Activated CD4-positive, alpha-beta T cell treated with anti-CD3 and anti-CD28 coated beads, Interleukin-2, amount 10 ng/mL, durations not matched to agents 7 days and 5 days (primary cell): Measurements from ENCODE around the gene TECPR2. TPM values are rescaled to one million over a fixed set of nuclear protein-coding genes. Genes with fewer than 3 reads are reported as not detected.

Experiments
- CTCF ChIA-PET: fragments of 350-600 bp; sonication (Branson Sonifier 250); formaldehyde crosslinking; loops from one replicate; lab custom pipeline; 2021; ENCODE audit warnings: antibody characterized with exemption; lab: Charles Lee
- POLR2A ChIA-PET: fragments of 350-600 bp; sonication (Branson Sonifier 250); formaldehyde crosslinking; loops from one replicate; lab custom pipeline; 2021; ENCODE audit warnings: antibody characterized with exemption; lab: Charles Lee
- DNase-seq: peaks from one replicate; pipeline ENCODE4 v3.0.0-alpha.2; 2020
- H3K27ac Mint-ChIP-seq: one replicate; pipeline ENCODE4 v1.8.0; 2021; ENCODE audit warnings: mild to moderate bottlenecking, moderate library complexity, mixed read lengths
- H3K27me3 Mint-ChIP-seq: one replicate; pipeline ENCODE4 v1.8.0; 2021; ENCODE audit warnings: mixed read lengths
- H3K36me3 Mint-ChIP-seq: one replicate; pipeline ENCODE4 v1.8.0; 2021; ENCODE audit warnings: low read depth, mixed read lengths
- H3K4me1 Mint-ChIP-seq: one replicate; pipeline ENCODE4 v1.8.0; 2021; ENCODE audit warnings: mixed read lengths
- H3K4me3 Mint-ChIP-seq: one replicate; pipeline ENCODE4 v1.8.0; 2021; ENCODE audit warnings: mild to moderate bottlenecking, moderate library complexity, mixed read lengths
- H3K9me3 Mint-ChIP-seq: one replicate; pipeline ENCODE4 v1.8.0; 2021; ENCODE audit warnings: mixed read lengths
- total RNA-seq, 2 experiments: library from RNA; stranded (reverse); gene quantifications; one replicate each; pipeline ENCODE4 v1.2.3, GENCODE V29; 2021

Gene TECPR2
- total RNA-seq, 2 experiments from 2014 or later, result 8.2 to 10.7 TPM

GRCh38 chr14:102440392-102440791 lies 77.7 kb downstream of the TECPR2 start:
- peaks cover 4% of the 10 kb centered on the region for H3K36me3 Mint-ChIP-seq
- no peaks in the 10 kb centered on the region for H3K27me3 Mint-ChIP-seq
- POLR2A ChIA-PET, result no interaction called here

DNA sequence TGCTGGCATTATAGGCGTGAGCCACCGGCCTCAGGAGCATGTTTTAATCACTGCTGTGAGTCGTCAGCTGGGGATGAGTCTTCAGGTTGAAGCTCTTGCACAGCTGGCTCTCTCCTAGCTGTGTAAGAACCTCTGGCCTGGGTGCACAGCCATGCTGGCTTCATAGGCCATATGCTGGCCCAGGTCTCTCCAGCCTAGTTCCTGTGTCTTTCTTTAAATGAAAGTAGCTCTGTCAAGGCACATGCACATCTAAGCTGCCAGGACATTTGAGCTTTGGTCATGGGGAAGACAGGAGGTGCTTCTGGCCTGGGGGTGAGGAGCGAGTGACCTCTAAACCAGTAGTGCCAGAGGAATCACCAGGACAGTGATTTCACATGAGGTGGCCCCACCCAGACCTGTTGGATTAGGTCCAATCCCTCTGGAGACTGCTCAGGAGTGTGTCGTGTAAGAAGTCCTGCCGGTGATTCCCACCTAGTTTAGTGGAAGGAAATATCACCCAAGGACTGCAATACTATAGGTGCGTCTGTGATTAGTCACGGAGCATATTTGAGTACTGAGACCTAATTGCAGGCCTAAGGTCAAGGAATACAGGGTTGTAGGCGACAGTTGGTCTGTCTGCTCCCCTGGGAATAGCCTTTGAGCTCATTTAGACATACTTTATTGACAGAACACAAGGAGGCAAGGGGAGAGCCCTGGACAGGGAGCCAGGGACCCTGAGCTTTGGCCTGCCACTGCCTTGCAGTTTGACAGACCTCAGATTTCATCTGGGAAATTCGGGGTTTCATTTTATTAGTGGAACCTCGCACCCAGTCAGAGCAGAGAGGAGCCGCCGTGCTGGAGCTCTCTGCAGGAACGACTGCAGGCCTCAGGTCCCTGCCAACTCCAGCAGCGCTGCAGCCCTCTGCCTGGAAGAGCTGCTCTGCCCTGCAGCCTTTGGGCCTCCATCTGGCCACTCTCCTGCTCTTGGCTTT lies 79.8 kb downstream of the TECPR2 start:
- H3K36me3 Mint-ChIP-seq, result peaks cover 6% of the 10 kb centered on the region
- ChIA-PET POLR2A (no interaction called here), CTCF (interaction anchor here (0.6 to 1.3 kb wide), 2 partner anchors 13 to 82 kb away, joined by 3 to 6 read pairs; no protein-coding TSS in a partner anchor)
- DNase-seq, result no peak
- no peaks in the 10 kb centered on the region for H3K9me3 Mint-ChIP-seq
- no peak overlapping the region for H3K27ac Mint-ChIP-seq
- no peaks in the 10 kb centered on the region for H3K27me3 Mint-ChIP-seq
- H3K4me3 Mint-ChIP-seq, result no peak overlapping the region
- peaks cover 2% of the 10 kb centered on the region for H3K4me1 Mint-ChIP-seq

More at GRCh38 chr14:102440392-102440791, 77.7 kb downstream of the TECPR2 start:
- no peak overlapping the region for H3K27ac Mint-ChIP-seq
- no peak overlapping the region for H3K4me3 Mint-ChIP-seq
- CTCF ChIA-PET, result interaction anchor here (0.6 kb wide), 1 partner anchor 795 kb away, joined by 5 read pairs; no protein-coding TSS in a partner anchor
- peaks cover 2% of the 10 kb centered on the region for H3K4me1 Mint-ChIP-seq
- H3K9me3 Mint-ChIP-seq, result no peaks in the 10 kb centered on the region
- DNase-seq, result no peak

- Mint-ChIP-seq H3K27me3 (no peaks in the 10 kb centered on the region), H3K4me1 (no peaks in the 10 kb centered on the region), H3K9me3 (no peaks in the 10 kb centered on the region), H3K27ac (no peak overlapping the region), H3K36me3 (peaks cover 6% of the 10 kb centered on the region), H3K4me3 (no peak overlapping the region)
- CTCF ChIA-PET, result interaction anchor here (0.5 kb wide), 1 partner anchor 373 kb away, joined by 4 read pairs; no protein-coding TSS in a partner anchor
- POLR2A ChIA-PET, result no interaction called here
- no peak for DNase-seq
Observed at GRCh38 chr14:102445066-102445465, 82.3 kb downstream of the TECPR2 start.

GRCh38 chr14:102445641-102446040 lies 82.9 kb downstream of the TECPR2 start:
- H3K4me3 Mint-ChIP-seq, result no peak overlapping the region
- ChIA-PET CTCF (interaction anchor here (0.5 kb wide), 1 partner anchor 373 kb away, joined by 4 read pairs; no protein-coding TSS in a partner anchor), POLR2A (no interaction called here)
- no peaks in the 10 kb centered on the region for H3K9me3 Mint-ChIP-seq
- no peaks in the 10 kb centered on the region for H3K4me1 Mint-ChIP-seq
- H3K27me3 Mint-ChIP-seq, result no peaks in the 10 kb centered on the region
- no peak overlapping the region for H3K27ac Mint-ChIP-seq
- DNase-seq, result no peak
- H3K36me3 Mint-ChIP-seq, result peaks cover 4% of the 10 kb centered on the region

DNA sequence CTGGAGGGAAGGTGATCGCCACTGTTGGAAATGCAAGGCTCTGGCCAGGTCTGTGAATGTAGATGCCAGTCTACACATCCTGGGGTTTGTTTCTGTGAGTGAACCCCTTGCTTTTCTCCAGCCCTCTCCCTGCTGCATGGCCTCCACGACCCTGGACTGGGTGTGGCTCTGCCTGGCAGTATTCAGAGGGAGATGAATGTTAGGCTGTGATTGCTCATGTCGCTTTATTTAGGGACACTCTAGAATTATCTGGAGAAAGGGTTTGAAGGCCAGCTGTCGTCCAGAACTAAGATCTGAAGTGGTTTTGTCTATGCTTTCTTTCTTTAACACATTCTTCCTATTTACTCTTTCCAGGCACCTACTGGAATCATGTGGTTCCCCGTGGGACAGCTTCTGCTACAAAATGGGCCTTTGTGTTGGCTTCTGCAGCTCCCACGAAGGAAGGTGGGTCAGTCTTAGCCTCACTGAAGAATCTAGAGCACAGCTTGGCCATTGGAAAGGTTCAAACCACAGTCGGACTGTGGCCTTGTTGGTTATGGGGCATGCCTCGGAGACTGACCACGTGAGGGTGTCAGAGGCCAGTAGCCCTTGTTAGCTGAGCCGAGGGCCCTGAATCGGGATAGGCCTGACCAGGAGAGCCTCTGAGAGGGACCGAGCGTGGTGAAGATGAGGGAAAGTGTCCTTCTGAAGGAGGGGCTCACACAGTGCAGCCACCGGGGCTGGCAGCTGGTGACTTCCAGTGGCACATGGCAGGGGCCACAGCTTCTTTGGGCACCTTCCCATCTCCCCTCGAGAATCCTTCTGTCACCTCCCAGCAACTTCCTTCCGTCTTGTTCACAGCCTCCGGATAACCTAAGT lies 87.7 kb downstream of the TECPR2 start:
- Mint-ChIP-seq H3K4me1 (no peaks in the 10 kb centered on the region), H3K9me3 (no peaks in the 10 kb centered on the region), H3K36me3 (peaks cover 2% of the 10 kb centered on the region), H3K27ac (no peak overlapping the region), H3K4me3 (no peak overlapping the region), H3K27me3 (no peaks in the 10 kb centered on the region)
- DNase-seq, result no peak
- ChIA-PET POLR2A (no interaction called here), CTCF (no interaction called here)

DNA sequence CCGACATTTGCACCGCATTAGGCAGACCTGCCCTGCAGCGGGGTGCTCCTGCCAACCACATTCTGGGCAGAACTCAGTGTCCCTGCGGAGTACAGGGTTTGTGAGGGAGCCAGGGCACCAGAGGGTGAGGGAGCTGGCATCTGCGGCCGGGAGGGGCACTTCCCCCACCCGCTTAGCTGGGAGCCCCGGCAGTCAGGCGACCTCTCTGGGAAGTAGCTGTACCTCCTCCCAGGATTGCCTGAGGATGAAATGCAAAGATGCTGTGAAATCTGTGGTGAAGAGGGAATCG lies 88.3 kb downstream of the TECPR2 start:
- ChIA-PET CTCF (no interaction called here), POLR2A (no interaction called here)
- Mint-ChIP-seq H3K36me3 (peaks cover 2% of the 10 kb centered on the region), H3K9me3 (no peaks in the 10 kb centered on the region), H3K4me1 (no peaks in the 10 kb centered on the region), H3K4me3 (no peak overlapping the region), H3K27ac (no peak overlapping the region), H3K27me3 (no peaks in the 10 kb centered on the region)
- DNase-seq, result no peak

DNA sequence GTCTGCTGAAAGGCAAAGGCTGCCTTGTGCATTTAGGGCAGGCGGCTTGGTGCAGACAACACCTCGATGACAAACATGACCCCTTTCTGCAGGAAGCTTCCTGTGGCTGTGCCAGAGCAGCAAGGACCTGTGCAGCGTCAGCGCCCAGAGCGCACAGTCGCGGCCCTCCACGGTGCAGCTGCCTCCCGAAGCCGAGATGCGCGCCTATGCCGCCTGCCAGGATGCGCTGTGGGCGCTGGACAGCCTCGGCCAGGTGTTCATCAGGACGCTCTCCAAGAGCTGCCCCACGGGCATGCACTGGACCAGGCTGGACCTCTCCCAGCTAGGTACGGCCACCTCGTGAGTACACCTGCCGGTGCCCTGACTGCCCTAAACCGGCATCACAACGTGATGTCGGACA lies 89.6 kb downstream of the TECPR2 start:
- Mint-ChIP-seq H3K27me3 (no peaks in the 10 kb centered on the region), H3K4me1 (no peaks in the 10 kb centered on the region), H3K4me3 (no peak overlapping the region), H3K36me3 (no peaks in the 10 kb centered on the region), H3K9me3 (no peaks in the 10 kb centered on the region), H3K27ac (no peak overlapping the region)
- ChIA-PET CTCF (interaction anchor here (0.6 kb wide), 1 partner anchor 199 kb away, joined by 4 read pairs; no protein-coding TSS in a partner anchor), POLR2A (no interaction called here)
- no peak for DNase-seq

GRCh38 chr14:102454711-102455110 lies 92.0 kb downstream of the TECPR2 start:
- CTCF ChIA-PET, result interaction anchor here (1.7 kb wide), 1 partner anchor 70 kb away, joined by 4 read pairs; no protein-coding TSS in a partner anchor
- no peak overlapping the region for H3K4me3 Mint-ChIP-seq
- no peaks in the 10 kb centered on the region for H3K4me1 Mint-ChIP-seq
- no peaks in the 10 kb centered on the region for H3K9me3 Mint-ChIP-seq
- no peak overlapping the region for H3K27ac Mint-ChIP-seq
- DNase-seq, result no peak
- POLR2A ChIA-PET, result no interaction called here
- H3K27me3 Mint-ChIP-seq, result no peaks in the 10 kb centered on the region
- no peaks in the 10 kb centered on the region for H3K36me3 Mint-ChIP-seq

GRCh38 chr14:102457509-102457908 lies 94.8 kb downstream of the TECPR2 start:
- Mint-ChIP-seq H3K4me1 (peaks cover 6% of the 10 kb centered on the region), H3K4me3 (no peak overlapping the region), H3K9me3 (no peaks in the 10 kb centered on the region), H3K27me3 (no peaks in the 10 kb centered on the region), H3K27ac (no peak overlapping the region), H3K36me3 (no peaks in the 10 kb centered on the region)
- no peak for DNase-seq
- ChIA-PET POLR2A (no interaction called here), CTCF (interaction anchor here (1.8 kb wide), 1 partner anchor 15 kb away, joined by 4 read pairs; no protein-coding TSS in a partner anchor)

- H3K27ac Mint-ChIP-seq, result no peak overlapping the region
- no peaks in the 10 kb centered on the region for H3K9me3 Mint-ChIP-seq
- POLR2A ChIA-PET, result no interaction called here
- no peak overlapping the region for H3K4me3 Mint-ChIP-seq
- no peak for DNase-seq
- no peaks in the 10 kb centered on the region for H3K36me3 Mint-ChIP-seq
- peaks cover 7% of the 10 kb centered on the region for H3K4me1 Mint-ChIP-seq
- CTCF ChIA-PET, result interaction anchor here (0.7 kb wide), 1 partner anchor 793 kb away, joined by 3 read pairs; no protein-coding TSS in a partner anchor
- H3K27me3 Mint-ChIP-seq, result no peaks in the 10 kb centered on the region
Observed at GRCh38 chr14:102461490-102462338, 99.0 kb downstream of the TECPR2 start.

DNA sequence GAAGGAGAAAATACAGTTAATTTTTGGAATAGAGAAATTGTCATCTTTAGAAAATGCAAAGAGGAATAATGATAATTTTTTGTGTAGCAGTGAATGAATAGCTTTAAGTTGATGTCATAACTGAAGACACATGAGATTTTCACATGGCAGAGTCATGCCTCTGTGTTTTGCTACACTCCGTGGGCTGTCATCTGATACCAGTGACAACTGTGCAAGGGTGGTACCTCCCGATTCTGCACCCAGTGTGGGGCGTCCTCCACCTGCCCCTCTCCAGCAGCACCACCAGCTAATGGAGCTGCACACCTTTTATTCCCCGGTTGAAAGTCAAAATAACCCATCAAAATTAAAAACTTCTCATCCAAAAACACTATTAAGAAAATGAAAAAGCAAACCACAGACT lies 99.7 kb downstream of the TECPR2 start:
- no peak for DNase-seq
- H3K9me3 Mint-ChIP-seq, result no peaks in the 10 kb centered on the region
- H3K27me3 Mint-ChIP-seq, result no peaks in the 10 kb centered on the region
- no peak overlapping the region for H3K4me3 Mint-ChIP-seq
- H3K36me3 Mint-ChIP-seq, result no peaks in the 10 kb centered on the region
- CTCF ChIA-PET, result interaction anchor here (0.7 kb wide), 1 partner anchor 794 kb away, joined by 3 read pairs; no protein-coding TSS in a partner anchor
- POLR2A ChIA-PET, result no interaction called here
- no peak overlapping the region for H3K27ac Mint-ChIP-seq
- peaks cover 7% of the 10 kb centered on the region for H3K4me1 Mint-ChIP-seq

DNA sequence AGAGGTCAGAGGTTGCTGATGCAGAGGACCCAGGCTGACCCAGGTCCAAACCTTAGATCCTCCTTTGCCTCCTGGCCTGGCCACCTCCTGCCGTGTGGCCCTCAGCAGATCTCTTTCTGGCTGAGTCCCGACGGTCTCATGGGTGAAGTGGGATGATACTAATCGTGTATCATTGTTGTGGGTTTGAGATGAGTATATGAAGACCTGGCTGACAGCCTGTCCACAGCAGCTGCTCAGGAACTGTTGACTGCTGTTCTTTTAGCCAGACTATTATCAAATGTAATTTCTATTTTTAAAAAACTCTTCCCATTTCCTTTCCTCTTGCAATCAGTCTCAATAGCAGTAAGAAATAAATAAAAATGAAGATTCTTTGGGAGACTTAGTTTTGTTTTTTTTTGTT lies 101.3 kb downstream of the TECPR2 start:
- DNase-seq, result no peak
- H3K27ac Mint-ChIP-seq, result no peak overlapping the region
- peaks cover 7% of the 10 kb centered on the region for H3K4me1 Mint-ChIP-seq
- ChIA-PET POLR2A (no interaction called here), CTCF (no interaction called here)
- H3K9me3 Mint-ChIP-seq, result peaks cover 3% of the 10 kb centered on the region
- H3K36me3 Mint-ChIP-seq, result peaks cover 2% of the 10 kb centered on the region
- no peaks in the 10 kb centered on the region for H3K27me3 Mint-ChIP-seq
- H3K4me3 Mint-ChIP-seq, result no peak overlapping the region
